Psoas muscle (tissue), 8 donors: ENCODE results near the gene BBS2. TPM values are rescaled to one million over a fixed set of nuclear protein-coding genes. Genes with fewer than 3 reads are reported as not detected.

ENCODE experiments used
- ATAC-seq, 4 donors: fragments of 200-7000 bp; cut with Tn5 transposase; one replicate each; pipeline ENCODE4 v1.9.1; 2020; ENCODE audit warnings: moderate library complexity in 3 of 4, mild to moderate bottlenecking in 2 of 4
- DNase-seq, 2 donors: peaks; one replicate each; pipeline ENCODE4 v3.0.0-alpha.2; 2020
- H3K27ac ChIP-seq: fragments of 200-600 bp; one replicate; pipeline ENCODE4 v1.8.0; 2022
- H3K27me3 ChIP-seq, 3 donors: fragments of 200-600 bp in 1 of 3; one replicate each; pipeline versions ENCODE4 v1.6.1 to v1.8.0; 2013 to 2022; ENCODE audit warnings: low read length in 2 of 3, mild to moderate bottlenecking in 2 of 3, moderate library complexity in 1 of 3; ENCODE audit not compliant: insufficient read depth in 3 of 3
- H3K36me3 ChIP-seq, 2 donors: fragments of 200-600 bp in 1 of 2; one replicate each; pipeline versions ENCODE4 v1.6.1 to v1.8.0; 2013 to 2022; ENCODE audit warnings: low read depth in 1 of 2, mild to moderate bottlenecking in 1 of 2, moderate library complexity in 1 of 2; ENCODE audit not compliant: insufficient read depth in 1 of 2
- H3K4me1 ChIP-seq: fragments of 200-600 bp; one replicate; pipeline ENCODE4 v1.8.0; 2022
- H3K4me3 ChIP-seq: fragments of 200-600 bp; one replicate; pipeline ENCODE4 v1.8.0; 2022; ENCODE audit warnings: mild to moderate bottlenecking
- H3K9me3 ChIP-seq: fragments of 200-600 bp; one replicate; pipeline ENCODE4 v1.8.0; 2022
- CTCF ChIP-seq: fragments of 200-600 bp; IDR thresholded peaks from one replicate; pipeline ENCODE4 v1.8.0; 2022; ENCODE audit warnings: antibody characterized with exemption
- WGBS, 3 donors: extraction: QIAGEN DNeasy Blood & Tissue Kit; methylation state at CpG; one replicate each; pipeline versions ENCODE4 v1.1.6 to v1.1.7; 2013; 5-methylcytosine and 5-hydroxymethylcytosine counted together
- intact Hi-C, 2 donors: fragments of 100-400 bp; cut with DNase I; formaldehyde crosslinking; loops; one replicate each; pipeline versions ENCODE4 v1.11.0 to v1.14.2; 2022
- polyA plus RNA-seq, 3 donors: library from polyadenylated mRNA; stranded (reverse); fragments of 200-250 nt; gene quantifications; one replicate each; pipeline ENCODE4 v1.2.3, GENCODE V29; 2013
- total RNA-seq, 4 donors: library from RNA; stranded (reverse); fragmentation: NEBNext Ultra II Directional in 2 of 4; extraction: Animal tissue kit (Norgen Biotek cat#: 25700) in 2 of 4; gene quantifications; one replicate each; pipeline versions ENCODE4 v1.2.1 to v1.2.4, GENCODE V29; 2021 to 2023
- donor health status: healthy with polysubstance abuse.
- donor health status: DM: no; HTN: no; CAD: no; lungs with moderate emphysema.
- donor health status: Bipolar disorder and iron deficiency.
- donor health status: healthy.
- donor health status: DM: yes; HTN: yes; CAD: no.
- donor health status: DM: no; HTN: no; CAD: no.
- donor health status: DM: no; HTN: no; CAD: no.
- donor health status: DM: yes; HTN: yes; CAD: no.

Gene BBS2
- total and polyA plus RNA-seq, 7 donors = 19.1 to 70.6 (median 30.3) TPM

- no peak overlapping the region for H3K27ac ChIP-seq
- intact Hi-C loops = no loop called here
- no peak for DNase-seq
- no peaks in the 10 kb centered on the region for H3K9me3 ChIP-seq
- no peak overlapping the region for H3K4me3 ChIP-seq
- ATAC-seq = no peak
- H3K27me3 ChIP-seq = no peaks in the 10 kb centered on the region
- peaks cover 7 to 26% of the 10 kb centered on the region in 2 donors for H3K36me3 ChIP-seq
- TF ChIP-seq CTCF = no peak
- H3K4me1 ChIP-seq = peaks cover 34% of the 10 kb centered on the region
These were observed 36.4 kb downstream of the BBS2 start for GRCh38 chr16:56483394-56483793.

GRCh38 chr16:56482683-56483236 is 37.1 kb downstream of the BBS2 start:
- no peak for TF ChIP-seq CTCF
- Histone ChIP-seq H3K9me3 (no peaks in the 10 kb centered on the region), H3K36me3 (peaks cover 10 to 33% of the 10 kb centered on the region in 2 donors), H3K27ac (peak overlapping the region; percentile 83), H3K4me3 (no peak overlapping the region), H3K4me1 (peaks cover 36% of the 10 kb centered on the region), H3K27me3 (no peaks in the 10 kb centered on the region)
- WGBS, 3 donors = 79 to 85% (median 81%) methylated on average over 5 of the region's 5 CpGs
- DNase-seq (no peak), ATAC-seq (no peak)
- intact Hi-C loops = no loop called here

GRCh38 chr16:56481468-56482122 is 38.2 kb downstream of the BBS2 start:
- Histone ChIP-seq H3K4me3 (no peak overlapping the region), H3K27ac (peak overlapping the region; percentile 83), H3K36me3 (peaks cover 10 to 44% of the 10 kb centered on the region in 2 donors), H3K4me1 (peaks cover 36% of the 10 kb centered on the region), H3K9me3 (no peaks in the 10 kb centered on the region), H3K27me3 (no peaks in the 10 kb centered on the region)
- no peak for TF ChIP-seq CTCF
- WGBS, 3 donors = 39 to 55% (median 39%) methylated on average over 2 of the region's 2 CpGs
- ATAC-seq (peak; percentile 87 to 92 (median 90)), DNase-seq (peak; percentile 21 to 73)
- intact Hi-C loops = no loop called here

GRCh38 chr16:56480776-56481467 is 38.9 kb downstream of the BBS2 start:
- Histone ChIP-seq H3K4me3 (no peak overlapping the region), H3K27ac (peak overlapping the region; percentile 83), H3K4me1 (peaks cover 36% of the 10 kb centered on the region), H3K27me3 (no peaks in the 10 kb centered on the region), H3K36me3 (peaks cover 10 to 51% of the 10 kb centered on the region in 2 donors), H3K9me3 (no peaks in the 10 kb centered on the region)
- WGBS, 3 donors = 47 to 75% (median 57%) methylated on average over 7 of the region's 7 CpGs
- no peak for TF ChIP-seq CTCF
- DNase-seq (peak; percentile 35 to 76), ATAC-seq (peak; percentile 67 to 81 (median 77))
- intact Hi-C loops = no loop called here
